GM19351 (cell line): Measurements from ENCODE around the gene ZNF146.
"Not testable (repeated sequence)": the region's sequence is repeated elsewhere in the genome, so short reads cannot be mapped to it uniquely, and the experiment has no call there.

Source experiments
- ATAC-seq: cut with Tn5 transposase; IDR thresholded peaks from one replicate; pipeline ENCODE4 v1.9.1; 2021; ENCODE audit warnings: mild to moderate bottlenecking, moderate library complexity; ENCODE audit not compliant: unreplicated experiment

The ZNF146 gene

GRCh38 chr19:36269295-36269694 lies 54.4 kb downstream of the ZNF146 start:
- not testable (repeated sequence) for ATAC-seq
